ENCODE data around the gene SLC22A1. TPM values are rescaled to one million over a fixed set of nuclear protein-coding genes. Genes with fewer than 3 reads are reported as not detected.

The SLC22A1 gene
- total RNA-seq, result 2.3 TPM in 1 of 2 replicates, not detected in the other

GRCh38 chr6:160121558-160121957 is at the start of gene SLC22A1:
TSS of gene SLC22A1 (plus strand) at chr6:160121815. CDS start at chr6:160121936, 121 bp downstream.

Other genes starting within 250 kb of the SLC22A1 start
- not detected in 2 replicates for gene MAS1, start 230.8 kb upstream of the SLC22A1 start, total RNA-seq
- 68.1 and 137 TPM in 2 replicates for gene IGF2R, start 152.7 kb upstream of the SLC22A1 start, total RNA-seq
- not detected in 2 replicates for gene SLC22A2, start 137.0 kb downstream of the SLC22A1 start, total RNA-seq
- gene SLC22A3, start 226.6 kb downstream of the SLC22A1 start, total RNA-seq, result 3.2 and 3.4 TPM in 2 replicates